K562 (cell line): ENCODE data around the gene CALHM1. TPM values are rescaled to one million over a fixed set of nuclear protein-coding genes. Genes with fewer than 3 reads are reported as not detected.

Experiments used
- ADNP ChIP-seq: fragments of 200-800 bp; sonication (Bioruptor generic); IDR thresholded peaks from 2 replicates; pipeline ENCODE4 v1.6.1; 2016; ENCODE audit warnings: missing genetic modification characterization, missing compliant biosample characterization
- BRF1 ChIP-seq: IDR thresholded peaks from 3 replicates; pipeline ENCODE4 v1.6.1; 2011; ENCODE audit warnings: borderline replicate concordance, mild to moderate bottlenecking; ENCODE audit not compliant: insufficient read length; ENCODE audit errors: extremely low read depth
- CBX3 ChIP-seq, 2 experiments: IDR thresholded peaks; 1 replicate in 1 of 2; 2 replicates in 1 of 2; pipeline ENCODE4 v1.6.1; 2012; ENCODE audit warnings: inconsistent platforms in 2 of 2, low read length in 2 of 2, borderline replicate concordance in 1 of 2, control low read depth in 1 of 2
- CREBBP ChIP-seq: IDR thresholded peaks from one replicate; pipeline ENCODE4 v1.6.1; 2012; ENCODE audit warnings: low read depth, mild to moderate bottlenecking, control low read depth, inconsistent platforms, low read length
- ELF2 ChIP-seq: fragments of 250-450 bp; sonication (Bioruptor Pico); IDR thresholded peaks from 2 replicates; pipeline ENCODE4 v1.5.0; 2021; ENCODE audit warnings: mild to moderate bottlenecking
- HDAC2 ChIP-seq: fragments of 450-650 bp; IDR thresholded peaks from 2 replicates; pipeline ENCODE4 v1.6.1; 2016; ENCODE audit warnings: mild to moderate bottlenecking
- HNRNPL ChIP-seq: fragments of 200-400 bp; formaldehyde crosslinking; IDR thresholded peaks from 2 replicates; pipeline ENCODE4 v1.6.1; 2017; ENCODE audit warnings: low read depth, mild to moderate bottlenecking, low read length
- KAT7 ChIP-seq: sonication (generic); formaldehyde crosslinking; IDR thresholded peaks from 2 replicates; pipeline ENCODE4 v1.8.0; 2022; ENCODE audit warnings: missing genetic modification reagents, mild to moderate bottlenecking, borderline replicate concordance
- LEF1 ChIP-seq: fragments of 450-650 bp; IDR thresholded peaks from 2 replicates; pipeline ENCODE4 v1.6.1; 2016; ENCODE audit warnings: mild to moderate bottlenecking
- MAFF ChIP-seq: IDR thresholded peaks from 2 replicates; pipeline ENCODE4 v1.6.1; 2012; ENCODE audit warnings: low read length, improper control_type of control experiment
- MCM3 ChIP-seq: fragments of 450-650 bp; IDR thresholded peaks from 2 replicates; pipeline ENCODE4 v1.6.1; 2016
- MTA1 ChIP-seq: fragments of 450-650 bp; IDR thresholded peaks from 2 replicates; pipeline ENCODE4 v1.6.1; 2017; ENCODE audit warnings: borderline replicate concordance
- NR0B1 ChIP-seq: fragments of 450-650 bp; IDR thresholded peaks from one replicate; pipeline ENCODE4 v1.6.1; 2018; ENCODE audit warnings: mild to moderate bottlenecking, moderate library complexity; ENCODE audit not compliant: partially characterized antibody
- NR3C1 ChIP-seq: sonication (generic); formaldehyde crosslinking; IDR thresholded peaks from 2 replicates; pipeline ENCODE4 v1.8.1; 2022; ENCODE audit warnings: missing genetic modification reagents
- NRF1 ChIP-seq, 2 experiments: fragments of 450-650 bp; IDR thresholded peaks in 1 of 2; conservative IDR thresholded peaks in 1 of 2; 2 replicates each; pipeline ENCODE4 v1.6.1; 2014; ENCODE audit warnings: mild to moderate bottlenecking in 2 of 2
- PHB2 ChIP-seq: fragments of 450-650 bp; IDR thresholded peaks from 2 replicates; pipeline ENCODE4 v1.6.1; 2017; ENCODE audit warnings: low read depth
- PRMT5 ChIP-seq: sonication (generic); formaldehyde crosslinking; IDR thresholded peaks from 2 replicates; pipeline ENCODE4 v1.5.0; 2020; ENCODE audit warnings: missing genetic modification reagents
- SMARCB1 ChIP-seq: IDR thresholded peaks from 2 replicates; pipeline ENCODE4 v1.6.1; 2011; ENCODE audit warnings: improper control_type of control experiment, low read depth; ENCODE audit not compliant: insufficient read length
- SPI1 ChIP-seq: IDR thresholded peaks from 2 replicates; pipeline ENCODE4 v1.6.1; 2011; ENCODE audit warnings: low read depth, low read length, control low read depth, borderline replicate concordance
- SUPT5H ChIP-seq: fragments of 450-650 bp; IDR thresholded peaks from 2 replicates; pipeline ENCODE4 v1.6.1; 2016
- TAF9B ChIP-seq: fragments of 450-650 bp; IDR thresholded peaks from 2 replicates; pipeline ENCODE4 v1.6.1; 2018; ENCODE audit warnings: mild to moderate bottlenecking; ENCODE audit not compliant: partially characterized antibody
- TAL1 ChIP-seq: fragments of 450-650 bp; IDR thresholded peaks from 2 replicates; pipeline ENCODE4 v1.6.1; 2016; ENCODE audit warnings: mild to moderate bottlenecking
- YBX1 ChIP-seq: fragments of 450-650 bp; IDR thresholded peaks from 2 replicates; pipeline ENCODE4 v1.7.1; 2016; ENCODE audit warnings: mild to moderate bottlenecking
- ZC3H8 ChIP-seq: fragments of 450-650 bp; IDR thresholded peaks from 2 replicates; pipeline ENCODE4 v1.6.1; 2017
- ZFP1 ChIP-seq: fragments of 450-650 bp; formaldehyde crosslinking; IDR thresholded peaks from 2 replicates; pipeline ENCODE4 v1.4.0; 2020; ENCODE audit warnings: mild to moderate bottlenecking, mixed read lengths
- polyA plus RNA-seq, 8 experiments: library from polyadenylated mRNA; depleted of rRNA in 4 of 8; stranded (reverse) in 5 of 8; unstranded in 3 of 8; fragments of >200 nt; fragmentation: Nextera tagmentation in 2 of 8; fragmentation: Illumina TruSeq in 1 of 8; extraction: Ambion mirVana in 2 of 8; extraction: Trizol in 1 of 8; gene quantifications; 2 replicates each; pipeline versions ENCODE4 v1.2.1 to v1.2.3, GENCODE V29; 2011 to 2014; ENCODE audit warnings: inconsistent platforms in 1 of 8, missing spikeins in 1 of 8
- total RNA-seq, 7 experiments: library from RNA; depleted of rRNA in 6 of 7; stranded (reverse); fragments of >200 nt in 6 of 7; fragmentation: Illumina TruSeq in 2 of 7; extraction: Trizol in 2 of 7; gene quantifications; 2 replicates each; pipeline versions ENCODE4 v1.2.1 to v1.2.3, GENCODE V29; 2011 to 2021; ENCODE audit warnings: low replicate concordance in 1 of 7
- TF ChIP-seq, protein P1 (sequence below): fragments of 200-800 bp; sonication (Bioruptor generic); IDR thresholded peaks from 2 replicates; pipeline ENCODE4 v1.6.1; 2017; ENCODE audit warnings: missing genetic modification characterization, missing compliant biosample characterization
- TF ChIP-seq, protein P2 (sequence below), 2 experiments: fragments of 450-650 bp in 1 of 2; sonication (generic) in 1 of 2; formaldehyde crosslinking in 1 of 2; IDR thresholded peaks in 1 of 2; conservative IDR thresholded peaks in 1 of 2; 2 replicates each; pipeline versions ENCODE4 v1.6.1 to v1.8.1; 2016 to 2023; ENCODE audit warnings: mild to moderate bottlenecking in 2 of 2, moderate library complexity in 2 of 2, inconsistent platforms in 1 of 2, missing genetic modification reagents in 1 of 2
- TF ChIP-seq, protein P3 (sequence below): sonication (generic); formaldehyde crosslinking; IDR thresholded peaks from 2 replicates; pipeline ENCODE4 v1.8.1; 2022; ENCODE audit warnings: missing genetic modification reagents

The CALHM1 gene
- total and polyA plus RNA-seq, 9 of the 15 experiments (the other 6 are each of a cell fraction or from before 2014, with no cell fraction given) = 0.03 TPM; not detected in 8

- TF ChIP-seq SMARCB1 = no peak
- TF ChIP-seq MCM3 = no peak
- no peak for TF ChIP-seq SPI1
- no peak; a peak in 1 of 4 replicates for TF ChIP-seq NRF1 (conservative IDR thresholded peaks at IDR 0.05 in 1 of 2, IDR thresholded peaks at IDR 0.05 in 1 of 2)
- TF ChIP-seq SUPT5H = no peak
- no peak for TF ChIP-seq PRMT5 (CRISPR knock-in tag)
- TF ChIP-seq CREBBP = no peak
- peak; percentile 68 for TF ChIP-seq TAL1
- no peak for TF ChIP-seq ZFP1 (CRISPR knock-in tag)
- TF ChIP-seq PHB2 = no peak
- TF ChIP-seq KAT7 (CRISPR knock-in tag) = no peak
- TF ChIP-seq, protein P1, sequence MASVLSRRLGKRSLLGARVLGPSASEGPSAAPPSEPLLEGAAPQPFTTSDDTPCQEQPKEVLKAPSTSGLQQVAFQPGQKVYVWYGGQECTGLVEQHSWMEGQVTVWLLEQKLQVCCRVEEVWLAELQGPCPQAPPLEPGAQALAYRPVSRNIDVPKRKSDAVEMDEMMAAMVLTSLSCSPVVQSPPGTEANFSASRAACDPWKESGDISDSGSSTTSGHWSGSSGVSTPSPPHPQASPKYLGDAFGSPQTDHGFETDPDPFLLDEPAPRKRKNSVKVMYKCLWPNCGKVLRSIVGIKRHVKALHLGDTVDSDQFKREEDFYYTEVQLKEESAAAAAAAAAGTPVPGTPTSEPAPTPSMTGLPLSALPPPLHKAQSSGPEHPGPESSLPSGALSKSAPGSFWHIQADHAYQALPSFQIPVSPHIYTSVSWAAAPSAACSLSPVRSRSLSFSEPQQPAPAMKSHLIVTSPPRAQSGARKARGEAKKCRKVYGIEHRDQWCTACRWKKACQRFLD (CRISPR knock-in tag) = no peak
- TF ChIP-seq NR0B1 = no peak
- TF ChIP-seq ELF2 (CRISPR knock-in tag) = no peak
- no peak; the same call in 1 of the 2 replicates for TF ChIP-seq MAFF
- peak; percentile 87 for TF ChIP-seq LEF1
- TF ChIP-seq, protein P2, sequence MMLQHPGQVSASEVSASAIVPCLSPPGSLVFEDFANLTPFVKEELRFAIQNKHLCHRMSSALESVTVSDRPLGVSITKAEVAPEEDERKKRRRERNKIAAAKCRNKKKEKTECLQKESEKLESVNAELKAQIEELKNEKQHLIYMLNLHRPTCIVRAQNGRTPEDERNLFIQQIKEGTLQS (IDR thresholded peaks at IDR 0.05) = peak; percentile 94
- TF ChIP-seq, protein P2 (CRISPR knock-in tag; conservative IDR thresholded peaks at IDR 0.05) = no peak
- TF ChIP-seq NR3C1 (CRISPR knock-in tag) = no peak
- no peak for TF ChIP-seq BRF1
- TF ChIP-seq, protein P3, sequence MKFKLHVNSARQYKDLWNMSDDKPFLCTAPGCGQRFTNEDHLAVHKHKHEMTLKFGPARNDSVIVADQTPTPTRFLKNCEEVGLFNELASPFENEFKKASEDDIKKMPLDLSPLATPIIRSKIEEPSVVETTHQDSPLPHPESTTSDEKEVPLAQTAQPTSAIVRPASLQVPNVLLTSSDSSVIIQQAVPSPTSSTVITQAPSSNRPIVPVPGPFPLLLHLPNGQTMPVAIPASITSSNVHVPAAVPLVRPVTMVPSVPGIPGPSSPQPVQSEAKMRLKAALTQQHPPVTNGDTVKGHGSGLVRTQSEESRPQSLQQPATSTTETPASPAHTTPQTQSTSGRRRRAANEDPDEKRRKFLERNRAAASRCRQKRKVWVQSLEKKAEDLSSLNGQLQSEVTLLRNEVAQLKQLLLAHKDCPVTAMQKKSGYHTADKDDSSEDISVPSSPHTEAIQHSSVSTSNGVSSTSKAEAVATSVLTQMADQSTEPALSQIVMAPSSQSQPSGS (CRISPR knock-in tag) = no peak
- no peak; the same call in 1 of the 2 replicates for TF ChIP-seq MTA1
- TF ChIP-seq ZC3H8 = no peak
- no peak for TF ChIP-seq YBX1
- peak in 1 of 2 experiments; percentile 49; a peak in 1 of 3 replicates for TF ChIP-seq CBX3 (IDR thresholded peaks at IDR 0.05; ENCODE audit: borderline replicate concordance in 1 of 2, low read length in 2 of 2)
- TF ChIP-seq TAF9B = no peak
- TF ChIP-seq HNRNPL = no peak
- TF ChIP-seq ADNP (tag) = no peak
- TF ChIP-seq HDAC2 = peak; percentile 87; the same call in 1 of the 2 replicates
Measured at GRCh38 chr10:103504181-103504783, 45.6 kb upstream of the CALHM1 start (continued).
